Stimulated activated CD4-positive, alpha-beta T cell treated with anti-CD3 and anti-CD28 coated beads, Interleukin-1b, Interleukin-23, amount 100 ng/mL, for 24 hours (primary cell): ENCODE measurements around the gene RNF6.
A peak's percentile ranks its signal among the peaks of the same experiment; 100 is the strongest.

ENCODE experiments used
- DNase-seq, 4 experiments: peaks; one replicate each; pipeline ENCODE4 v3.0.0-alpha.2; 2020; ENCODE audit warnings: low read depth in 4 of 4, low spot score in 1 of 4

The RNF6 gene

DNA sequence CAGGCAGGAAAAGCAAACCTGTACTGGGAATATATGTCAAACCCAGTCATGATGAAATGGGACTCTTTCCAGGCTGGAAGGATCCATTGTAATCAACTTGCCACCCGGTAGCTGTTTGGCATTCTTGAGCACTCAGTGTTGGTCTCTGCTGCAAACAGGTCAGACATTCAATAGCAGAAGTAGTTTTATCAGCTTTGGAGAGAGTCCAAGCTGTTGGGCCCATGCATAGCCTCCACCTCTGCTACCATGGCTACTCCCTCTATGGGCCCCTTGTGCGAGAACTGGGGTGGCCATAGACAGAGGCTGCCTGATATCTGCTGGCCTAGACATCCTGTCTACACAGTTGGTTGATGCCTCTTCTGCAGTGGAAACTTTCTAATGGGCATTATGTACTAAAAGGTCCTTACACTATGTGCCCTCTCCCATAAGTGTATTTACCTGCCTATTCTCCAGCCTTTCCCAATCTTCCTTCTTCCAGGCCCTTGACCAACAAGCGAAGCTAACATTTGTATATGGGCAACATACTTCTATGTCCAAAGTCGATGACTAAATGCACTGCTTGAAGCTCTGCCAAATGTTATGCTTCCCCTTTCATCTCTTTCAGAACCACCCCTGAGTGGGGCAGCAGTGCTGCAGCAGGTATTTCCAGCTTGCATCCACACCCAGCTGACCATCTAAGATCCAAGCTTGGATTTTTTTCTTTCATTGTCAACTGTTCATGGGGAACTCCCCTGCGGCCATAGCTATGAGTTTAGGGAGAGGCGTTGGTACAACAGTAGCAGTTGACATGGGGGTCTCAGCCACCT, 5.3 kb upstream of the RNF6 start:
- no peak for DNase-seq

DNA sequence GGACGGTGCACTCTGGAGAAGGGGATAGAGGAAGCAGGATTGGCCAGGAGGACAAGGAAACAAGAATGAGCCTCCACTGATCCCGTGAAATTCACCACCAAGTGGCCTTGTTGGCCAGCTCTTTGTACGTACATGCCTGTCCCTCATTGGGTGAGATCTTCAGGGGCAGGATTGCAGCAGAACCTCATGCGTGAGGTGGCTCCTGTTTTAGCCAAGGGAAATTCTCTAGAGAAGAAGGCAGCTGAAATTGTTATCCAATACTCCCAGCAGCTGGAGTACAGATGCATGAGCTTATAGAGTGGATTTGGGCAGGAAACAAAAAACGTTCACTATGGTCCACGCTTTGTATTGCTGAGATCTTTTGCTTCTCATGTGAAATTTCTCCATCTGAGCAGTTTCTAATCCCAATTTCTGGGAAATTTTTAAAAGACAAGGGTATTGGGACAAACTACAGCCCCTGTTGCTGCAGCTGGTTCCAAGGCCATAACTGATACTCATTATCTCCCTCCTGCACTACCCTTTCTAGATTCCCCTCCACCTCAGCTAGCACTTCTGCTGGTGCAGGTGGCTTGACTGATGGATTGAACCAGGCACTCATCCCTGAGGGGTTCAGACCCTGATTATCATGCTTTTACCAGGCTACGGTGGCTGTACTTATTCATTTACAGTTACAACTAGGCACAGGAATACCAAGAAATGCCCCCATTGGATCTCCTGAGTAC, 3.9 kb upstream of the RNF6 start:
- DNase-seq: no peak

DNA sequence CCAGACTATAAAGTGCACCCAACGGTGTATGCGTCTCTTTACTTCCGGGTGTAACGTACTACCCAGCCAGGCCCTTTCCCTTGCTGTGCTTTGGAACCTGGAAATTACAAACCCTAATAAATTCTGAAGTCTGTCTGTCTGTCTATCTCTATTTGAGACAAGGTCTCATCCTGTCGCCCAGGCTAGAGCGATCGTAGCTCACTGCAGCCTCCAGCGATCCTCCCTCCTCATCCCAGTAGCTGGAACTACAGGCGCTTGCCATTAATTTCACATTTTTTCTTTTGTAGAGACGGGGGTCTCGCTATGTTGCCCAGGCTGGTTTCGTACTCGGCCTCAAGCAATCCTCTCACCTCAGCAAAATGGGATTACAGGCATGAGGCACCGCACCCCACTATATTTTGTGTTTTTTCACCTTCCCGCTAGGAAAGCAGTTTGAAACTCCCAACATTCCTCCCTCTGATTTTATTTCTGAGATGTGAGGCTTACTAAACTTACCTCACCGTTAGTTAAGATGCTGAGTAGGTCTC, 469 bp upstream of the RNF6 start:
- DNase-seq: no peak

DNA sequence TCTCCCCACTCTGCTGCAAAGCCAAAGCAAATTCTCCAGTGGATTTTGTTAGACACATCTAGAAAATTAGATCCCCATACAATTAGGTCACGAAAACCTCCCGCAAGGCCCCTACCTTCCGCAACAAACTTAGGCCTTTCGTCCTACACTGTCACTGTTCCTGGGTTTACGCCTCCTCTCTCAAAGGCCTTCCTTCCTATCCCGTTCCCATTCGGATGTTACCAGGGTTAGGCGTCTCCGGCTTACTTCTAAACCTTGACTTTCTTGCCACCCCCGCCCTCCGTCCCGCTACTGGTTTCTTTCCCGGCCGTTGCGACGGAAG, 754 bp downstream of the RNF6 start:
- no peak for DNase-seq

DNA sequence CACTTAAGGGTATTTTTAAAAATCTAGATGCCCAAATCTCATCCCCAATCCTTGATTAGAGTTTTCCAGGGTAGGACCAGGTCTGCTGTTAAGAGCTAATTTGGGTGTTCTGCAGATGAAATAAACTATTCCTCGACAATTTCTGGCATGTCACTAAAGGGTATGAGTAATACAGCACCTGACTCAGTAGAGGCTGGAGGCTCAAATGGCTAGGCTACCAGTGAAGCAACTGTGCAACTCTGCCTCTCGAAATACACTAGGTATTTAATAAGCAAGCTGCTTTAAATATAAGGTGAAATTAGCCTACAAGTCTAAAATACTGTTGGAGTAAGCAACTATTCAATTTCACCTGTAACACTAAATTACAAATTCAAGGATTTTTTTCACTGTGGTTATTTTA, 1.5 kb downstream of the RNF6 start:
- no peak for DNase-seq

DNA sequence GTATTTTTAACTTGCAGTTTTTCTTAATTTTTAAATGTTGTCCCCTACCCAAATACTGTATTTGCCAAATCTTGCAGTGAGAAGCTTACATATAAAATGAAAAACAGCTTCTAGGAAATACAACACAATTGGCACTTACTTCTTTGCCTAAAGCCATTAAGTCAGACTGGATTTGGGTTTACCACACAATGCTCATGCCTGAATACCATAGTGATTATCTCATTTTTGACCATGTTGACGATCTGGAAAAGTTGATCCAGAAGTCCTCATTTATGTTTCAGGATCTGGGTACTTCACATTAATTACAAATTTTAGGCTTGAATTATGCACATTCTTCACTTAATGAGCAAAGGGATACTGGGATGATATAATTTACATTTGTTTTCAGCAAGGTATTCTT, 2.4 kb downstream of the RNF6 start:
- DNase-seq: no peak

DNA sequence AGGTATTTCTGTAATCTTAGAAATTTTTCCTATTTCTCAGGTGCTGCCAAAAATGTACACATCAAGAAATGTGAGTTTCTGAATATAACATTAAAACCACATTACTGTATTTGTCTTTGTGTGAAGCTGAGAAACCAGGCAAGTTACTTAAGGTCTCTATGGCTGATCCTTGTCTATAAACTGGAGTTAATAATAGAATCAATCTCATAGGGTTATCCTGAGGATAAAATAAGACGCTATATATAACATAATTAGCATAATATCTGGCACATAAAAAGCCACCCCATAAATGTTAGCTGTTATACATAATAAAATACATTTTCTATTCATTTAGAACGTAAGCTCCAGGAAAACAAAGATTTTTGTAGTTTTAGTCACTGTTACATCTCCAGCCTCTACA, 6.1 kb downstream of the RNF6 start:
- DNase-seq: no peak

DNA sequence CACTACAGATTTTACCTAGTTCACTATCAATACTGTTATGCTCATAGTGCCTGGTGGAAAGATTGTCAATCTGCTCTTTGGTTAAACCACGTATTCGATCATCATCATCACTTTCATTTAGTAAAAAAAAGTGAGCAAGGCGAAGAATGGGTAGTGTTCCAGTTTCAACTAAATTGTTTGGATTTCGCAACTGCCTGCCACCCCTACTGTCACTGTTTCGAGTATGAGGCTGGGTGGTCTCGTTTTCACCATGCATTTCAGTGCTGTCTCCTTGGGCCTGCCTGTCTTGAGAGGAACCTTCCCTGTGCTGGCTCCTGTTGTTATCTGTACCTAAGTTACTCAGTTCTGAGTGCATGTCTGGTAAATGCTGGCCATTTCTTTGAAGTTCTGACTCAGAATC, 8.1 kb downstream of the RNF6 start:
- no peak for DNase-seq

DNA sequence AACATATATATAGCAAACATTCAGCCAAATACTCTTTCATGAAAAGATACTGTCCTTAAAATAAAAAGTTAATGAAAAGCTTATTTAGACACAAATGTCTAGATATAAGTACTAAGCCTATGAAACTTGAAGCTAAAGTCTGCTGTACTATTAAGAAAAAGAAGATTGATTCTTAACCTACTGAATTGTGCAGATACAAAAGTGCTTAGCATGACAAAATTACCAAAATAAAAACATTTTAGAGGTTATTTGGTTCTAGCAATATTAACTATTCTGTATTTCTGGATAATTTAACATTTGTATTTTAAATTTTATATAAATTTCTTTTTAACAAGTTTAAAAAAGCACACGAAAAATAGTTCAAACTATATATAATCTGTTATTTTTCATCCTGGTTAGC, 8.8 kb downstream of the RNF6 start:
- no peak for DNase-seq

DNA sequence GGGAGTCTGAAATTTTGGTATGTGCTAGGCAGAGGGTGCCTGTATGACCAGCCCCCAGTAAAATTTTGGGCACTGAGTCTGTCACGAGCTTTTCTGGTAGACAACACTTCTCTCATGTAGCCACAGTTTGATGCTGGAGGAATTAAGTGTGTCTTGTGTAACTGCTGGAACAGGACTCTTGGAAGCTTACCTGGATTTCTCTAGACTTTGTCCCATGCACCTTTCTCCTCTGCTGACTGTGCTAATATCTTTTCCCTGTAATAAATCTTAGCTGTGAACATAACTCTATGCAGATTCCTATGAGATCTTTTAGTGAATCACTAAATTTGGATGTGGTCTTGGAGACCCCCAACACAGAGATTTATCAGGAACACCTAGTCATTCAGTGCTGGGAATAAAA, 13.8 kb downstream of the RNF6 start:
- no peak for DNase-seq

DNA sequence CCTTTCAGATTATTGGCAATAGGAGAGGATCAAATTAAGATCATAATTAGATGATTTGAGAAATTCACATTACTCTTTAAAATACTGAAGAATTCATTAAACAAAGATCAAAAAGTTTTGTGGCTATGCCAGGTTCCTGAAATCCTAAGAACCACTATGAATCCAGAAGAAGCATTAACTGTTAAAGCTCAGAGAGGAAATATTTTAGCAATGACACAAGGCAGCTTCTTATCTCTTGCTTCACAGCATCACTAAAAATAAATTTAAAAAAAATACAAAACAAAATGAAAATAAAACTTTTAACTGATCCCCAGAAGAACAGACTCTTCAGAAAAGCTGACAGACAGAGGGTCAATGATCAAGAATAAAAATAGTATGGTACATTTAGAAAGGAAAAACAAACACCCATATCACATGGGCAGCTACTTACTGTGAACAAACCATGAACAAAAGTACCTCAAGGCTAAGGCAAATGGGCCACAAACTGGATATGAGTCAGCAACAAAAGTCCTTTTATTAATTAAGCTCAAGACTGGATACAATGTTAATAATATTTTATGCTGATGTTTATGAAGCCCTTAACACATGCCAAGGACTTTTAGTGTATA, 19.6 kb downstream of the RNF6 start:
- no peak for DNase-seq

DNA sequence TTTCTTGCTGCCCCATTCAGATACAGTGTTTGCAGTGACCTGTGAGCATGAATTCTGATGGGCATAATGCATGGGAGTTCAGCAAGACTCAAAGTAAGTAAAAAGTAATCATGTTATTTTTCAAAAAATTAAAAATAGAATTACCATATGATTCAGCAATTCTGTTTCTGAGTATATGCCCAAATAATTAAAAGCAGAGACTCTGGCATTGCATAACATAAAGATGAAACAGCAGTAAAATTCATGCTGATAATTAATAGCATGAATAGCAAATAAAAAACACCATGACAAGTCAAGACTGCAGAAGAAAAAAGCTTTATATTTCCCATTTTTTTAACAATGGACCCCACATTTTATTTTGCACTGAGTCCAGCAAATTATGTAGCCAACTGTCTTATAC, 21.3 kb downstream of the RNF6 start:
- no peak for DNase-seq

DNA sequence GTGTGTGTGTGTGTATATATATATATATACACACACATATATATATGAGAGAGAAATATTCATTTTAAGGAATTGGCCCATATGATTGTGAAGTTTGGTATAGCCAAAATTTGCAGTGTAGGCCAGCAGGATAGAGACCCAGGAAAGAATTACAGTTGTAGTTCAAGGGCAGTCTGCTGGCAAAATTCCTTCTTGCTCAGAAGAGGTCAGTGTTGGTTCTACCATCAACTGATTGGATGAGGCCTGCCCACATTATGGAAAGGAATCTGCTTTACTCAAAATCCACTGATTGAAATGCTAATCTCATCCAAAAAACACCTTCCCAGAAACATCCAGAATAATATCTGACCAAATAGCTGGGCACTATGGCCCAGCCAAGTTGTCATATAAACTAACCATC, 24.0 kb downstream of the RNF6 start:
- no peak for DNase-seq

DNA sequence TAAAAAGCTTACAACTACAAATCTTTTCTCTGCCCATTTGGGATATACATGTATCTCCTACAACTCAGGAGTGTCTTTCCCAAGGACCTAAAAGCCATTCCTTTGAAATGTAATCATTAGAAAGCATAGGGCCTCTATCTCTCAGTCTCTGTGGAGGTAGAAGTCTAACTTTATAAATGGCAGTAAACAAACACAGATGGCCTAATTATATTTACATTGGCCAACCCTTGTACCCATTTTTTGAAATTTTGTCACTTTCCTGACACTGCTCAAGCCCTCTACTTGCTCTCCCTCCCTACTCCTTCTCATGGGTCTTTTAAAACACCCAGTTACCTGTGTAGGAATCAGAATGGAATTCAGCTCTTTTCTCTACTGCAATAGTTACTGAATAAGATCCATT, 24.8 kb downstream of the RNF6 start:
- no peak for DNase-seq

DNA sequence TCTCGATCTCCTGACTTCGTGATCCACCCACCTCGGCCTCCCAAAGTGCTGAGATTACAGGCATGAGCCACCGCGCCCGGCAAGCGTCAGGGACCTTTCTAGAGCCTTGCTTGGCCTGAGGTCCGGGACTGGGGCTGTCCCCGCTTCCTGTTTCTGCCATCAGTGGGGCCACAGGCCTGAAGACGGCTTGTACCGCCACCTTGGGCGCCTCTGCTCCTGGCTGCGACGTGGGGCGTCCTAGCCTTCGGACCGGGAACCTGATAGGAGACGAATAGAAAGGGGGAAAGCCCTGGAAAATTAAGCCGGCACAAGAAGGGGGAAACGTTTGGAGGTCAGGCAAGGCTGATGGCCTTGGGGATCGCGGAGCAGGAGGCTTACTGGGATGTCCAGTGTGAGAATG, 35.1 kb downstream of the RNF6 start:
- no peak for DNase-seq

DNA sequence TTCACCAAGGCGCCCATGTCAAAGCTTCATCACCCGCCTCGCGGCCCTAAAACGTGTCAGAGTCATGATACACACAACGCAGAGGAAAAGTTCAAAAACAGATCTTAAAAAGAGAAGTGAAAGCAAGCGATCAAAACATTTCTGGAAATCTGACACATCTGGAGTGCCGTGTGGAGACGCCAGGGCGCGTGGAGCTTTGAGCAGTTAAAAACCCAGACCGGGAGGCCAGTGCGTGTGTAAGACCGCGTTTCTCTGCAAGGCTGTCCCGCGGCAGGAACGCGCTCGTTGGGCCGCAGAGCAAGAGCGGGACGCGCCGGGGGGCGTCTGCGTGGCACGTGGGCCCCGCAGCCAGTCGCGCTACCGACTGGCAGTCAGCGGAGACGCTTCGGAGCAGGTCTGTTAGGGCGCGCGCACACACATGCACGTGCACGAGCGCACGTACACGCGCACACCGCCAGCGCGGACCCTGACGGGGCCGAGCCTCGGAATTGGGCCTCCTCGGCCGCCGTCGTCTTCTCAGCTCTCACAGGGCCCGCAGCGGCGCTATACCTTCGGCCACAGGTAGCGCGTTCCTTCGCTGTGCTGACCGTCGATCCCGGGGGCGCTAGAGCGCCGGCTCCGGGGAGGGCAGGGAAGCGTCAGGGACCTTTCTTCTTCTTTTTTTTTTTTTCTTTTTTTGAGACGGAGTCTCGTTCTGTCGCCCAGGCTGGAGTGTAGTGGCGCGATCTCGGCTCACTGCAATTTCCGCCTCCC, 35.8 kb downstream of the RNF6 start:
- peak; percentile 67 to 82 (median 76) for DNase-seq

DNA sequence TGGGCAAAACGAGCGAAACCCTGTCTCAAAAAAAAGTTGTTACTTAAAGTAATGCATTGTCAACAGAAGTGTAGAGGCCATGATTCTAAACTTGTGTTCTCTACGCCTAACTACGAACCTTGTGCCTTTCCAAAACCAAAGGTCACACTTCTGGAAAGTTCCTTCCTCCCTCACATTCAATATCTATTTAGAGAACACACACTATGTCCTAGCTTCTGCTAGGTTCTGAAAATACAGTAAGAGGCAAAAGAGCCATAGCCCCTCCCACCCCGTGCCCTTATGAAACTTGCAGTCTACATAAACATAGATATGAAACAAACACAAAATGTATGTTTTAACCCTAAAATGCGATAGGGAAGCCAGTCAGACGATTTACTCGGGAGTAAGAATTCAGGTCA, 36.4 kb downstream of the RNF6 start:
- DNase-seq: no peak

DNA sequence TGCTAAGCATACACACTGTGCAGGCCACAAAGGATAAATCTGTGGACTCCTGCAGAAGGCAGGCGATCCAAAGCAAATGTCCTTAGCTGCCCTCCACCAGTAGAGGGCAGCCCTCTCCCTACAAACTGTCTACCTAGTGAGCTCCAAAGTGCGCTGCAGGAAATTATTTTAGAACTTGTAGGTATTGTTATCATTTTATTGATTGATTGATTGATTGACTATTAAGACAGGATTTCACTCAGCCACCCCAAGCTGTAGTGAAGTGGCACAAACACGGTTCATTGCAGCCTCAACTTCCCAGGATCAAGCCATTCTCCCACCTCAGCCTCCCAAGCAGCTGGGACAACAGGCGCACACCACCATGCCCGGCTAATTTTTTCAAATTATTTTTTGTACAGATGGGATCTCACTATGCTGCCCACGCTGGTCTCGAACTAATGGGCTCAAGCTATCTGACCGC, 37.3 kb downstream of the RNF6 start:
- peak; percentile 25 to 55 (median 53) for DNase-seq

DNA sequence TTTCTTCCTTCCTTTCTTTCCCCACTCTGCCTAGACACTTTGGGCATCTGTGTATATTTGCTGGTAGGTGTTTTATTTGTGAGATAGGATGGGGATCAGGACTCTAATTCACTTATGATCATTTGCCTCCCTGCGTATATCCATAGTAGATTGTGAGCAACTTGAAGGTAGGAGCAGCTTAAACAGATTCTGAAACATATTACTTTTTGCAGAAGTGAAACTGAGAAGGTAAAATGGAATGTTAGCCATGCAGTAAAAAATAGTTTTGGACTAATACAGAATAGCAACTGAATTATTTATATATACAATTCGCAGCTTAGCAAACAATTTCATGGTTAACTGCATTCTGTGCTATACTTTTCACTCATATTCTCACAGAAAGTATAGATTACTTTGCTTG, 38.7 kb downstream of the RNF6 start:
- no peak for DNase-seq

DNA sequence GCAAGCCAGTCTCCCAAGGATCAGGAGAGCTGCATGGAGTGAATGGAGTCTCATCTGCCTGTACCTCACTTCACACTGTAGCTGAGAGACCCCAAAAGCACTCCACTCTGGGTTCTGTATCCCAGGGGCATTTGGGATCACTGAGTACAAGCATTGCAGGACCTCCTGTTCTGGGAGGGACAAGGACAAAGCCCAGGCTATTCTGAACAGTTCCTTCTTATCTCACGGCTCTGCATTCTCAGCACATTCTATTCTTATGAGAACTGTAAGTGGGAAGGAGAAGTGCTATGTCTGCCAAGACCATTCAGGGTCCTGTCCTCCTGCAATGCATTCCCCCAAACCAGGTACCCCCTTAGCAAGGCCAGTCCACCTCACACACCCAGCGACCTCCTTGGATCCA, 42.8 kb downstream of the RNF6 start:
- DNase-seq: no peak

DNA sequence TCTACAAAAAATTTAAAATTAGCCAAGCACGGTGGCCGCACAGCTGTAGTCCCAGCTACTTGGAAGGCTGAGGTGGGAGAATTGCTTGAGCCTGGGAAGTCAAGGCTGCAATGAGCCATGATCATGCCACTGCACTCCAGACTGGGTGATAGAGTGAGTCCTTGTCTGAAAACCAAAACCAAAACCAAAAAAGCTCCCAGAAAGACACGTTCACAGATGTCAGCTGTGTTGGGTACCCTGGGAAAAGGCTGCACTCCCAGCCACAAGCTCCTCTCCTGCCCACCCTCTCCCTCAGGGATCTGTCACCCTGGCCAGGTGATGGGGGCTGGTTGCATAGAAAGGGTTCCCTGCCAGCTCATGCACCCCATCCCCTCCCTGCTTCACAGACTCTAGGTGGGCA, 53.3 kb downstream of the RNF6 start:
- no peak for DNase-seq
